ENCODE results near the gene ARPC5L. TPM values are rescaled to one million over a fixed set of nuclear protein-coding genes. Genes with fewer than 3 reads are reported as not detected.

The ARPC5L gene
- total RNA-seq, 1 experiment from 2014 or later, result 47.2 TPM

DNA sequence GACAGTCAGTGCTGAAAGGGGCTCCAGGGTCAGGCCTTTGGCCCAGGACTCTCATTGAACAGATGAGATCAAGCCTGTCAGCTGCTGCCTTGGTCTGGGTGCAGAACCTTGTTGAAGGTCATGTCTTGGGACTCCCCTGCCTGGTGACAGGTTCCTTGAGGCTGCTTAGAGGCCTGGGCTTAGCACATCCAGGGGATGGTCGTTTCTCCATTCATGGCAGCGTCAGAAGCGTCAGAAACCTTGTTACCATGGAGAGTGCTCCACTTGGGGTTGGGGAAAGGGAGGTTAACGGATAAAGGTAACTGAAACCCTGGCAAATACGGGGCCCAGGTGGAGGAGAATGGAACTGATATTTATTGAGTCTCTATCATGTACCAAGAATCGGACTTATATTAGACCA lies 8.8 kb downstream of the ARPC5L start:
- POLR2A ChIA-PET, result interaction anchor here (1.4 kb wide), 1 partner anchor 370 kb away, joined by 4 read pairs; the partner anchor contains the start of gene HSPA5
- H3K4me1 Mint-ChIP-seq, result peaks cover 41% of the 10 kb centered on the region
- H3K9me3 Mint-ChIP-seq, result no peaks in the 10 kb centered on the region
- H3K27ac Mint-ChIP-seq, result peak overlapping the region; percentile 82
- no peaks in the 10 kb centered on the region for H3K27me3 Mint-ChIP-seq (ENCODE audit: low read depth)
- peak overlapping the region; percentile 91 for H3K4me3 Mint-ChIP-seq
- no peak for TF ChIP-seq TEAD4 (CRISPR knock-in tag; IDR thresholded peaks at IDR 0.05)
- TF ChIP-seq ESRRA (CRISPR knock-in tag; IDR thresholded peaks at IDR 0.05; ENCODE audit: borderline replicate concordance), result no peak
- TF ChIP-seq, protein P1, sequence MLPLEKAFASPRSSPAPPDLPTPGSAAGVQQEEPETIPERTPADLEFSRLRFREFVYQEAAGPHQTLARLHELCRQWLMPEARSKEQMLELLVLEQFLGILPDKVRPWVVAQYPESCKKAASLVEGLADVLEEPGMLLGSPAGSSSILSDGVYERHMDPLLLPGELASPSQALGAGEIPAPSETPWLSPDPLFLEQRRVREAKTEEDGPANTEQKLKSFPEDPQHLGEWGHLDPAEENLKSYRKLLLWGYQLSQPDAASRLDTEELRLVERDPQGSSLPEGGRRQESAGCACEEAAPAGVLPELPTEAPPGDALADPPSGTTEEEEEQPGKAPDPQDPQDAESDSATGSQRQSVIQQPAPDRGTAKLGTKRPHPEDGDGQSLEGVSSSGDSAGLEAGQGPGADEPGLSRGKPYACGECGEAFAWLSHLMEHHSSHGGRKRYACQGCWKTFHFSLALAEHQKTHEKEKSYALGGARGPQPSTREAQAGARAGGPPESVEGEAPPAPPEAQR (CRISPR knock-in tag; IDR thresholded peaks at IDR 0.05), result no peak
- no peak for TF ChIP-seq ZNF671 (CRISPR knock-in tag; IDR thresholded peaks at IDR 0.05)
- no peak for TF ChIP-seq NR2C2 (CRISPR knock-in tag; IDR thresholded peaks at IDR 0.05)
- TF ChIP-seq PRRX2 (CRISPR knock-in tag; IDR thresholded peaks at IDR 0.05), result no peak
- TF ChIP-seq, protein P2, sequence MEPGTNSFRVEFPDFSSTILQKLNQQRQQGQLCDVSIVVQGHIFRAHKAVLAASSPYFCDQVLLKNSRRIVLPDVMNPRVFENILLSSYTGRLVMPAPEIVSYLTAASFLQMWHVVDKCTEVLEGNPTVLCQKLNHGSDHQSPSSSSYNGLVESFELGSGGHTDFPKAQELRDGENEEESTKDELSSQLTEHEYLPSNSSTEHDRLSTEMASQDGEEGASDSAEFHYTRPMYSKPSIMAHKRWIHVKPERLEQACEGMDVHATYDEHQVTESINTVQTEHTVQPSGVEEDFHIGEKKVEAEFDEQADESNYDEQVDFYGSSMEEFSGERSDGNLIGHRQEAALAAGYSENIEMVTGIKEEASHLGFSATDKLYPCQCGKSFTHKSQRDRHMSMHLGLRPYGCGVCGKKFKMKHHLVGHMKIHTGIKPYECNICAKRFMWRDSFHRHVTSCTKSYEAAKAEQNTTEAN (CRISPR knock-in tag; IDR thresholded peaks at IDR 0.05), result no peak
- TF ChIP-seq, protein P3, sequence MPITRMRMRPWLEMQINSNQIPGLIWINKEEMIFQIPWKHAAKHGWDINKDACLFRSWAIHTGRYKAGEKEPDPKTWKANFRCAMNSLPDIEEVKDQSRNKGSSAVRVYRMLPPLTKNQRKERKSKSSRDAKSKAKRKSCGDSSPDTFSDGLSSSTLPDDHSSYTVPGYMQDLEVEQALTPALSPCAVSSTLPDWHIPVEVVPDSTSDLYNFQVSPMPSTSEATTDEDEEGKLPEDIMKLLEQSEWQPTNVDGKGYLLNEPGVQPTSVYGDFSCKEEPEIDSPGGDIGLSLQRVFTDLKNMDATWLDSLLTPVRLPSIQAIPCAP (CRISPR knock-in tag; IDR thresholded peaks at IDR 0.05), result no peak
- TF ChIP-seq, protein P4, sequence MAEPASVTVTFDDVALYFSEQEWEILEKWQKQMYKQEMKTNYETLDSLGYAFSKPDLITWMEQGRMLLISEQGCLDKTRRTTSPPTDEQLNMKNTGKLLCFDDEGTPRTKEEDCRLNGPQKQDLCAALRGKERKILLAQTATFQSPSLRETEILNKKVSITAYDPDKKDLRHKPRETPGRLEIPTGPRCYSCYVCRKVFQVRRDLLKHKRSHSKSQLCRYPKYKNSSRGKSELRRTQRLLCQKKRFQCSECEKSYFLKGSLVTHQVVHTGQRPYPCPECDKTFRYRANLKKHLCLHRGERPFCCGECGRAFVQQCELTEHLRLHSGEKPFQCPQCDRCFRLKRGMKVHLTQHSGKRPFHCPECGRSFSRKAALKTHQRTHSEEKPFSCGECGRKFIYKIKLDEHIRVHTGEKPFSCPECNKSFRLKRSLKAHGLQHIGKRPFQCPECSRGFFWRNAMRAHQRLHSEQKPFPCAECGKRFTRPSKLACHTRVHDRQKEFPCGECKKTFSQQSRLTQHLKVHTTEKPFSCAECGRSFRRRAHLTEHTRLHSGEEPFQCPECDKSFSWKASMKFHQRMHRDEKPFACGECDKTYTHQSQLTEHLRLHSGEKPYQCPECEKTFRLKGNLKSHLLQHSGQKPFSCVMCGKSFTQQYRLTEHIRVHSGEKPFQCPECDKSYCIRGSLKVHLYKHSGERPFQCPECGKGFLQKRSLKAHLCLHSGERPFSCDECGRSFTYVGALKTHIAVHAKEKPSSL (CRISPR knock-in tag; conservative IDR thresholded peaks at IDR 0.05), result no peak
- TF ChIP-seq, protein P5, sequence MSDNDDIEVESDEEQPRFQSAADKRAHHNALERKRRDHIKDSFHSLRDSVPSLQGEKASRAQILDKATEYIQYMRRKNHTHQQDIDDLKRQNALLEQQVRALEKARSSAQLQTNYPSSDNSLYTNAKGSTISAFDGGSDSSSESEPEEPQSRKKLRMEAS (CRISPR knock-in tag; IDR thresholded peaks at IDR 0.05), result no peak
- TF ChIP-seq, protein P6, sequence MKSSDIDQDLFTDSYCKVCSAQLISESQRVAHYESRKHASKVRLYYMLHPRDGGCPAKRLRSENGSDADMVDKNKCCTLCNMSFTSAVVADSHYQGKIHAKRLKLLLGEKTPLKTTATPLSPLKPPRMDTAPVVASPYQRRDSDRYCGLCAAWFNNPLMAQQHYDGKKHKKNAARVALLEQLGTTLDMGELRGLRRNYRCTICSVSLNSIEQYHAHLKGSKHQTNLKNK (CRISPR knock-in tag; IDR thresholded peaks at IDR 0.05), result no peak
- TF ChIP-seq, protein P7, sequence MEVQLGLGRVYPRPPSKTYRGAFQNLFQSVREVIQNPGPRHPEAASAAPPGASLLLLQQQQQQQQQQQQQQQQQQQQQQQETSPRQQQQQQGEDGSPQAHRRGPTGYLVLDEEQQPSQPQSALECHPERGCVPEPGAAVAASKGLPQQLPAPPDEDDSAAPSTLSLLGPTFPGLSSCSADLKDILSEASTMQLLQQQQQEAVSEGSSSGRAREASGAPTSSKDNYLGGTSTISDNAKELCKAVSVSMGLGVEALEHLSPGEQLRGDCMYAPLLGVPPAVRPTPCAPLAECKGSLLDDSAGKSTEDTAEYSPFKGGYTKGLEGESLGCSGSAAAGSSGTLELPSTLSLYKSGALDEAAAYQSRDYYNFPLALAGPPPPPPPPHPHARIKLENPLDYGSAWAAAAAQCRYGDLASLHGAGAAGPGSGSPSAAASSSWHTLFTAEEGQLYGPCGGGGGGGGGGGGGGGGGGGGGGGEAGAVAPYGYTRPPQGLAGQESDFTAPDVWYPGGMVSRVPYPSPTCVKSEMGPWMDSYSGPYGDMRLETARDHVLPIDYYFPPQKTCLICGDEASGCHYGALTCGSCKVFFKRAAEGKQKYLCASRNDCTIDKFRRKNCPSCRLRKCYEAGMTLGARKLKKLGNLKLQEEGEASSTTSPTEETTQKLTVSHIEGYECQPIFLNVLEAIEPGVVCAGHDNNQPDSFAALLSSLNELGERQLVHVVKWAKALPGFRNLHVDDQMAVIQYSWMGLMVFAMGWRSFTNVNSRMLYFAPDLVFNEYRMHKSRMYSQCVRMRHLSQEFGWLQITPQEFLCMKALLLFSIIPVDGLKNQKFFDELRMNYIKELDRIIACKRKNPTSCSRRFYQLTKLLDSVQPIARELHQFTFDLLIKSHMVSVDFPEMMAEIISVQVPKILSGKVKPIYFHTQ (CRISPR knock-in tag; IDR thresholded peaks at IDR 0.05), result no peak
- no peak for TF ChIP-seq ZNF138 (CRISPR knock-in tag; conservative IDR thresholded peaks at IDR 0.05)
- TF ChIP-seq KAT7 (CRISPR knock-in tag; IDR thresholded peaks at IDR 0.05; ENCODE audit: borderline replicate concordance), result no peak
- TF ChIP-seq, protein P8, sequence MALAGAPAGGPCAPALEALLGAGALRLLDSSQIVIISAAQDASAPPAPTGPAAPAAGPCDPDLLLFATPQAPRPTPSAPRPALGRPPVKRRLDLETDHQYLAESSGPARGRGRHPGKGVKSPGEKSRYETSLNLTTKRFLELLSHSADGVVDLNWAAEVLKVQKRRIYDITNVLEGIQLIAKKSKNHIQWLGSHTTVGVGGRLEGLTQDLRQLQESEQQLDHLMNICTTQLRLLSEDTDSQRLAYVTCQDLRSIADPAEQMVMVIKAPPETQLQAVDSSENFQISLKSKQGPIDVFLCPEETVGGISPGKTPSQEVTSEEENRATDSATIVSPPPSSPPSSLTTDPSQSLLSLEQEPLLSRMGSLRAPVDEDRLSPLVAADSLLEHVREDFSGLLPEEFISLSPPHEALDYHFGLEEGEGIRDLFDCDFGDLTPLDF (CRISPR knock-in tag; IDR thresholded peaks at IDR 0.05), result no peak
- ATAC-seq, result no peak
- H3K36me3 Mint-ChIP-seq, result peaks cover 22% of the 10 kb centered on the region
- no peak for DNase-seq (ENCODE audit: low spot score)
- CTCF ChIA-PET, result interaction anchor here (0.9 to 1.4 kb wide), 5 partner anchors 8 to 93 kb away, joined by 3 to 4 read pairs (median 3); partner anchors contain the start of genes ARPC5L and OLFML2A
